Adrenal gland (tissue), 5 donors: ENCODE data around the gene C3orf20.

Experiments
- POLR2A ChIP-seq, 2 donors: fragments of 450-650 bp; IDR thresholded peaks; one replicate each; pipeline ENCODE4 v1.6.1; 2017; ENCODE audit warnings: antibody characterized with exemption in 2 of 2, mild to moderate bottlenecking in 2 of 2, moderate library complexity in 1 of 2
- TF ChIP-seq, protein P1 (sequence below), 6 experiments: fragments of 450-650 bp in 4 of 6; fragments of 200-600 bp in 2 of 6; sonication (generic) in 1 of 6; IDR thresholded peaks; 1 replicate in 5 of 6; 2 replicates in 1 of 6; pipeline versions ENCODE4 v1.5.1 to v1.8.0; 2016 to 2021; ENCODE audit warnings: antibody characterized with exemption in 6 of 6, mild to moderate bottlenecking in 2 of 6, moderate library complexity in 1 of 6
- donor health status: DM: no; HTN: no; CAD: no.

GRCh38 chr3:14810070-14810791 is 135.3 kb downstream of the C3orf20 start:
- TF ChIP-seq, protein P1, sequence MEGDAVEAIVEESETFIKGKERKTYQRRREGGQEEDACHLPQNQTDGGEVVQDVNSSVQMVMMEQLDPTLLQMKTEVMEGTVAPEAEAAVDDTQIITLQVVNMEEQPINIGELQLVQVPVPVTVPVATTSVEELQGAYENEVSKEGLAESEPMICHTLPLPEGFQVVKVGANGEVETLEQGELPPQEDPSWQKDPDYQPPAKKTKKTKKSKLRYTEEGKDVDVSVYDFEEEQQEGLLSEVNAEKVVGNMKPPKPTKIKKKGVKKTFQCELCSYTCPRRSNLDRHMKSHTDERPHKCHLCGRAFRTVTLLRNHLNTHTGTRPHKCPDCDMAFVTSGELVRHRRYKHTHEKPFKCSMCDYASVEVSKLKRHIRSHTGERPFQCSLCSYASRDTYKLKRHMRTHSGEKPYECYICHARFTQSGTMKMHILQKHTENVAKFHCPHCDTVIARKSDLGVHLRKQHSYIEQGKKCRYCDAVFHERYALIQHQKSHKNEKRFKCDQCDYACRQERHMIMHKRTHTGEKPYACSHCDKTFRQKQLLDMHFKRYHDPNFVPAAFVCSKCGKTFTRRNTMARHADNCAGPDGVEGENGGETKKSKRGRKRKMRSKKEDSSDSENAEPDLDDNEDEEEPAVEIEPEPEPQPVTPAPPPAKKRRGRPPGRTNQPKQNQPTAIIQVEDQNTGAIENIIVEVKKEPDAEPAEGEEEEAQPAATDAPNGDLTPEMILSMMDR (IDR thresholded peaks at IDR 0.05), result no peak
- no peak for TF ChIP-seq POLR2A (IDR thresholded peaks at IDR 0.05)
